IMR-90 (cell line): ENCODE data around the gene RUSF1. TPM values are rescaled to one million over a fixed set of nuclear protein-coding genes. Genes with fewer than 3 reads are reported as not detected.

Source experiments
- ATAC-seq: fragments of 200-7000 bp; cut with Tn5 transposase; 2 replicates; pipeline ENCODE4 v1.9.1; 2020; ENCODE audit warnings: low read depth, mild to moderate bottlenecking, moderate library complexity
- BruUV-seq: library from RNA; stranded (reverse); fragments of 400-500 nt; replicated peaks from 2 replicates; lab custom pipeline; 2021; lab: Mats Ljungman, UMichigan
- CTCF ChIA-PET: fragments of 300-600 bp; formaldehyde crosslinking; extraction: SDS; loops from one replicate; lab custom pipeline; 2021; ENCODE audit warnings: antibody characterized with exemption; lab: Yijun Ruan, JAX
- POLR2A ChIA-PET: fragments of 300-600 bp; sonication (Branson Sonifier 250); formaldehyde crosslinking; loops from one replicate; lab custom pipeline; 2022; ENCODE audit warnings: antibody characterized with exemption; ENCODE audit not compliant: unreplicated experiment; lab: Charles Lee
- DNase-seq: peaks from one replicate; pipeline ENCODE4 v3.0.0; 2013
- H2AFZ ChIP-seq: replicated peaks from 2 replicates; pipeline ENCODE3; 2013; ENCODE audit warnings: low read length, mild to moderate bottlenecking; ENCODE audit not compliant: poor library complexity
- H2AK5ac ChIP-seq: 2 replicates; pipeline ENCODE4 v1.6.1; 2013; ENCODE audit warnings: low read depth, low read length, inconsistent platforms
- H2AK9ac ChIP-seq: replicated peaks from 2 replicates; pipeline ENCODE3; 2013; ENCODE audit warnings: mild to moderate bottlenecking, low read depth, low read length, moderate library complexity; ENCODE audit not compliant: poor library complexity
- H2BK120ac ChIP-seq: 2 replicates; pipeline ENCODE4 v1.6.1; 2013; ENCODE audit warnings: low read depth, low read length, inconsistent platforms
- H2BK15ac ChIP-seq: 3 replicates; pipeline ENCODE4 v1.6.1; 2013; ENCODE audit warnings: low read depth, low read length, inconsistent platforms
- H2BK20ac ChIP-seq: 2 replicates; pipeline ENCODE4 v1.6.1; 2013; ENCODE audit warnings: low read depth, mild to moderate bottlenecking, inconsistent platforms, low read length, moderate library complexity
- H2BK5ac ChIP-seq: 2 replicates; pipeline ENCODE4 v1.6.1; 2013; ENCODE audit warnings: mild to moderate bottlenecking, low read depth, low read length, inconsistent platforms; ENCODE audit not compliant: poor library complexity, severe bottlenecking
- H3K14ac ChIP-seq: replicated peaks from 2 replicates; pipeline ENCODE4 v1.6.1; 2013; ENCODE audit warnings: low read depth, low read length, inconsistent platforms
- H3K18ac ChIP-seq: 2 replicates; pipeline ENCODE4 v1.6.1; 2013; ENCODE audit warnings: low read depth, low read length, control low read depth
- H3K23ac ChIP-seq: 2 replicates; pipeline ENCODE4 v1.6.1; 2013; ENCODE audit warnings: low read depth, low read length, inconsistent platforms
- H3K27ac ChIP-seq: 2 replicates; pipeline ENCODE4 v1.5.1; 2013; ENCODE audit warnings: mild to moderate bottlenecking, control low read depth, low read length; ENCODE audit not compliant: insufficient read depth
- H3K27me3 ChIP-seq: 2 replicates; pipeline ENCODE4 v1.6.1; 2013; ENCODE audit warnings: low read length; ENCODE audit not compliant: control insufficient read depth, insufficient read depth
- H3K36me3 ChIP-seq: 2 replicates; pipeline ENCODE4 v1.6.1; 2013; ENCODE audit warnings: low read length, mixed read lengths; ENCODE audit not compliant: control insufficient read depth, insufficient read depth
- H3K4ac ChIP-seq: 2 replicates; pipeline ENCODE4 v1.6.1; 2013; ENCODE audit warnings: low read depth, low read length, inconsistent platforms
- H3K4me1 ChIP-seq: 2 replicates; pipeline ENCODE4 v1.6.1; 2013; ENCODE audit warnings: low read length, mixed read lengths; ENCODE audit not compliant: control insufficient read depth, insufficient read depth
- H3K4me2 ChIP-seq: 2 replicates; pipeline ENCODE4 v1.6.1; 2013; ENCODE audit warnings: low read depth, mild to moderate bottlenecking, control low read depth, low read length, moderate library complexity
- H3K4me3 ChIP-seq: 2 replicates; pipeline ENCODE4 v1.5.1; 2013; ENCODE audit warnings: low read depth, mild to moderate bottlenecking, control low read depth, low read length, moderate library complexity; ENCODE audit not compliant: insufficient read depth
- H3K56ac ChIP-seq: 2 replicates; pipeline ENCODE4 v1.6.1; 2013; ENCODE audit warnings: low read length, inconsistent platforms; ENCODE audit not compliant: insufficient read depth; ENCODE audit errors: extremely low read depth
- H3K79me1 ChIP-seq, 2 experiments: 2 replicates each; pipeline ENCODE4 v1.6.1; 2013; ENCODE audit warnings: low read length in 2 of 2, inconsistent platforms in 1 of 2, low read depth in 1 of 2
- H3K9ac ChIP-seq: 2 replicates; pipeline ENCODE4 v1.6.1; 2013; ENCODE audit warnings: low read depth, low read length, control low read depth
- H3K9me1 ChIP-seq: 2 replicates; pipeline ENCODE4 v1.6.1; 2013; ENCODE audit warnings: low read length, inconsistent platforms; ENCODE audit not compliant: insufficient read depth
- H3K9me3 ChIP-seq: 2 replicates; pipeline ENCODE4 v1.6.1; 2013; ENCODE audit warnings: low read length; ENCODE audit not compliant: control insufficient read depth, insufficient read depth
- H4K20me1 ChIP-seq: 2 replicates; pipeline ENCODE4 v1.6.1; 2013; ENCODE audit warnings: low read length, inconsistent platforms; ENCODE audit not compliant: insufficient read depth
- H4K5ac ChIP-seq: 2 replicates; pipeline ENCODE4 v1.6.1; 2013; ENCODE audit warnings: mild to moderate bottlenecking, low read depth, low read length, control low read depth
- H4K8ac ChIP-seq, 2 experiments: 2 replicates each; pipeline ENCODE4 v1.6.1; 2013; ENCODE audit warnings: low read depth in 2 of 2, low read length in 2 of 2, control low read depth in 1 of 2, inconsistent platforms in 1 of 2
- H4K91ac ChIP-seq: 2 replicates; pipeline ENCODE4 v1.6.1; 2013; ENCODE audit warnings: low read depth, low read length, inconsistent platforms; ENCODE audit not compliant: insufficient read depth
- CEBPB ChIP-seq: IDR thresholded peaks from 2 replicates; pipeline ENCODE4 v1.6.1; 2012; ENCODE audit warnings: low read depth, low read length, improper control_type of control experiment
- CHD1 ChIP-seq: IDR thresholded peaks from 2 replicates; pipeline ENCODE4 v1.6.1; 2012; ENCODE audit warnings: low read depth, low read length, improper control_type of control experiment
- CTCF ChIP-seq: conservative IDR thresholded peaks from 2 replicates; pipeline ENCODE4 v1.5.1; 2012; ENCODE audit warnings: mild to moderate bottlenecking, low read depth, low read length, improper control_type of control experiment
- ELK1 ChIP-seq: fragments of 150-350 bp; IDR thresholded peaks from 2 replicates; pipeline ENCODE4 v1.6.1; 2016; ENCODE audit warnings: low read depth, mild to moderate bottlenecking, low read length, moderate library complexity, borderline replicate concordance
- FOS ChIP-seq: fragments of 150-350 bp; IDR thresholded peaks from 2 replicates; pipeline ENCODE4 v1.6.1; 2016; ENCODE audit warnings: low read depth, low read length
- MAFK ChIP-seq: IDR thresholded peaks from 2 replicates; pipeline ENCODE4 v1.6.1; 2012; ENCODE audit warnings: low read depth, low read length, improper control_type of control experiment
- MXI1 ChIP-seq: IDR thresholded peaks from 2 replicates; pipeline ENCODE4 v1.6.1; 2012; ENCODE audit warnings: low read depth, mild to moderate bottlenecking, low read length, moderate library complexity, borderline replicate concordance
- NFE2L2 ChIP-seq: fragments of 150-350 bp; IDR thresholded peaks from 2 replicates; pipeline ENCODE4 v1.6.1; 2016; ENCODE audit warnings: low read depth, mild to moderate bottlenecking, low read length
- POLR2A ChIP-seq: IDR thresholded peaks from 2 replicates; pipeline ENCODE4 v1.6.1; 2012; ENCODE audit warnings: mild to moderate bottlenecking, low read depth, low read length
- RAD21 ChIP-seq: IDR thresholded peaks from 2 replicates; pipeline ENCODE4 v1.6.1; 2012; ENCODE audit warnings: low read length, improper control_type of control experiment
- RCOR1 ChIP-seq: IDR thresholded peaks from 2 replicates; pipeline ENCODE4 v1.6.1; 2012; ENCODE audit warnings: mild to moderate bottlenecking, low read length, improper control_type of control experiment; ENCODE audit not compliant: insufficient replicate concordance
- RFX5 ChIP-seq: IDR thresholded peaks from 2 replicates; pipeline ENCODE4 v1.8.0; 2012; ENCODE audit warnings: low read depth, mild to moderate bottlenecking, low read length, moderate library complexity
- SMC3 ChIP-seq: fragments of 150-350 bp; IDR thresholded peaks from 2 replicates; pipeline ENCODE4 v1.6.1; 2016; ENCODE audit warnings: low read depth, mild to moderate bottlenecking, antibody characterized with exemption, low read length, moderate library complexity
- USF2 ChIP-seq: fragments of 150-350 bp; IDR thresholded peaks from 2 replicates; pipeline ENCODE4 v1.6.1; 2017; ENCODE audit warnings: mild to moderate bottlenecking, antibody characterized with exemption, low read length, low read depth
- WGBS, 2 experiments: methylation state at CpG; one replicate each; pipeline versions ENCODE4 v1.1.5 to v1.1.7; 2013; ENCODE audit warnings: missing lambda C conversion rate in 2 of 2; ENCODE audit not compliant: insufficient read length in 1 of 2; ENCODE audit errors: extremely low coverage in 2 of 2; 5-methylcytosine and 5-hydroxymethylcytosine counted together
- dilution Hi-C: fragments of 300-500 bp; cut with HindIII; formaldehyde crosslinking; loops from one replicate; pipeline ENCODE4 v1.14.3; 2018; ENCODE audit warnings: low sequenced_read_pairs; ENCODE audit not compliant: unreplicated experiment
- in situ Hi-C: fragments of 300-500 bp; cut with MboI; formaldehyde crosslinking; loops from 3 replicates; pipeline ENCODE4 v1.14.3; 2019; ENCODE audit warnings: low sequenced_read_pairs, inconsistent platforms, mixed read lengths
- intact Hi-C: fragments of 100-400 bp; cut with micrococcal nuclease; formaldehyde crosslinking; loops from 2 replicates; pipeline ENCODE4 v1.10.0; 2022
- polyA plus RNA-seq, 3 experiments: library from polyadenylated mRNA; depleted of rRNA; stranded (reverse); fragments of >200 nt; gene quantifications; 2 replicates each; pipeline ENCODE4 v1.2.3, GENCODE V29; 2012; ENCODE audit warnings: low replicate concordance in 1 of 3
- total RNA-seq: library from RNA; depleted of rRNA; stranded (reverse); fragments of >200 nt; gene quantifications from 2 replicates; pipeline ENCODE4 v1.2.3, GENCODE V29; 2012

RUSF1 gene
- total and polyA plus RNA-seq, 2 of the 4 experiments (the other 2 are of a cell fraction): 22.9 to 65.0 TPM

- Histone ChIP-seq H2BK15ac (no peak overlapping the region), H4K20me1 (peaks cover 3% of the 10 kb centered on the region; the same call in 1 of the 2 replicates), H3K27ac (no peak overlapping the region), H3K9me1 (no peaks in the 10 kb centered on the region; the same call in 1 of the 2 replicates), H3K4me1 (peaks cover 6% of the 10 kb centered on the region; the same call in 1 of the 2 replicates), H3K56ac (no peak overlapping the region), H3K4me3 (no peak overlapping the region), H3K4me2 (no peak overlapping the region), H3K79me1 (no peaks in the 10 kb centered on the region), H4K8ac (no peak overlapping the region), H2AK9ac (peak overlapping the region; percentile 20), H3K23ac (no peak overlapping the region), H2AK5ac (no peak overlapping the region), H3K36me3 (peaks cover 38% of the 10 kb centered on the region), H2AFZ (no peak overlapping the region), H4K91ac (no peak overlapping the region), H3K4ac (no peak overlapping the region), H2BK5ac (no peak overlapping the region), H3K9ac (no peak overlapping the region), H2BK120ac (no peak overlapping the region), H3K14ac (no peak overlapping the region), H4K5ac (no peak overlapping the region), H3K9me3 (no peaks in the 10 kb centered on the region), H3K27me3 (peaks cover 5% of the 10 kb centered on the region; the same call in 1 of the 2 replicates), H2BK20ac (no peak overlapping the region), H3K18ac (no peak overlapping the region)
- in situ Hi-C loops (no loop called here), dilution Hi-C loops (no loop called here), intact Hi-C loops (no loop called here)
- DNase-seq: no peak
- 100% methylated on average over 2 of the region's 22 CpGs; no CpG with 5 or more reads in 1 of the 2 experiments for WGBS, 2 experiments
- no peak for ATAC-seq
- POLR2A ChIA-PET: interaction anchor here (0.6 kb wide), 1 partner anchor 11 kb away, joined by 3 read pairs; no protein-coding TSS in a partner anchor
- TF ChIP-seq RCOR1 (no peak), CTCF (no peak), RFX5 (no peak), USF2 (no peak), SMC3 (no peak), NFE2L2 (no peak), RAD21 (no peak), CHD1 (no peak), CEBPB (no peak), ELK1 (no peak), MAFK (no peak), MXI1 (no peak), FOS (no peak), POLR2A (no peak)
- CTCF ChIA-PET: interaction anchor here (0.7 kb wide), 1 partner anchor 37 kb away, joined by 3 read pairs; no protein-coding TSS in a partner anchor
- BruUV-seq: TSS peak; percentile 73
Measured at GRCh38 chr16:31489616-31490584, 18.3 kb downstream of the RUSF1 start.
